ENCODE results near the gene TMEM132D.

GRCh38 chr12:129550353-129550752 lies 353.5 kb downstream of the TMEM132D start:
- TF ChIP-seq, protein P1, sequence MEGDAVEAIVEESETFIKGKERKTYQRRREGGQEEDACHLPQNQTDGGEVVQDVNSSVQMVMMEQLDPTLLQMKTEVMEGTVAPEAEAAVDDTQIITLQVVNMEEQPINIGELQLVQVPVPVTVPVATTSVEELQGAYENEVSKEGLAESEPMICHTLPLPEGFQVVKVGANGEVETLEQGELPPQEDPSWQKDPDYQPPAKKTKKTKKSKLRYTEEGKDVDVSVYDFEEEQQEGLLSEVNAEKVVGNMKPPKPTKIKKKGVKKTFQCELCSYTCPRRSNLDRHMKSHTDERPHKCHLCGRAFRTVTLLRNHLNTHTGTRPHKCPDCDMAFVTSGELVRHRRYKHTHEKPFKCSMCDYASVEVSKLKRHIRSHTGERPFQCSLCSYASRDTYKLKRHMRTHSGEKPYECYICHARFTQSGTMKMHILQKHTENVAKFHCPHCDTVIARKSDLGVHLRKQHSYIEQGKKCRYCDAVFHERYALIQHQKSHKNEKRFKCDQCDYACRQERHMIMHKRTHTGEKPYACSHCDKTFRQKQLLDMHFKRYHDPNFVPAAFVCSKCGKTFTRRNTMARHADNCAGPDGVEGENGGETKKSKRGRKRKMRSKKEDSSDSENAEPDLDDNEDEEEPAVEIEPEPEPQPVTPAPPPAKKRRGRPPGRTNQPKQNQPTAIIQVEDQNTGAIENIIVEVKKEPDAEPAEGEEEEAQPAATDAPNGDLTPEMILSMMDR (IDR thresholded peaks at IDR 0.05; ENCODE audit: low read depth, low read length, missing input control): no peak
- TF ChIP-seq REST (IDR thresholded peaks at IDR 0.05) (no peak), RAD21 (IDR thresholded peaks at IDR 0.05) (no peak), MAX (IDR thresholded peaks at IDR 0.05) (no peak), SP1 (IDR thresholded peaks at IDR 0.05) (no peak), YY1 (IDR thresholded peaks at IDR 0.05) (no peak), FOXA1 (IDR thresholded peaks at IDR 0.05) (no peak), NR2F2 (IDR thresholded peaks at IDR 0.05) (no peak), JUND (IDR thresholded peaks at IDR 0.05) (no peak), TAF1 (conservative IDR thresholded peaks at IDR 0.05) (no peak), RXRA (IDR thresholded peaks at IDR 0.05) (no peak), GABPA (IDR thresholded peaks at IDR 0.05 in 1 of 2, conservative IDR thresholded peaks at IDR 0.05 in 1 of 2) (no peak)
- TF ChIP-seq, protein P2, sequence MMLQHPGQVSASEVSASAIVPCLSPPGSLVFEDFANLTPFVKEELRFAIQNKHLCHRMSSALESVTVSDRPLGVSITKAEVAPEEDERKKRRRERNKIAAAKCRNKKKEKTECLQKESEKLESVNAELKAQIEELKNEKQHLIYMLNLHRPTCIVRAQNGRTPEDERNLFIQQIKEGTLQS (IDR thresholded peaks at IDR 0.05): no peak
- TF ChIP-seq, protein P3, sequence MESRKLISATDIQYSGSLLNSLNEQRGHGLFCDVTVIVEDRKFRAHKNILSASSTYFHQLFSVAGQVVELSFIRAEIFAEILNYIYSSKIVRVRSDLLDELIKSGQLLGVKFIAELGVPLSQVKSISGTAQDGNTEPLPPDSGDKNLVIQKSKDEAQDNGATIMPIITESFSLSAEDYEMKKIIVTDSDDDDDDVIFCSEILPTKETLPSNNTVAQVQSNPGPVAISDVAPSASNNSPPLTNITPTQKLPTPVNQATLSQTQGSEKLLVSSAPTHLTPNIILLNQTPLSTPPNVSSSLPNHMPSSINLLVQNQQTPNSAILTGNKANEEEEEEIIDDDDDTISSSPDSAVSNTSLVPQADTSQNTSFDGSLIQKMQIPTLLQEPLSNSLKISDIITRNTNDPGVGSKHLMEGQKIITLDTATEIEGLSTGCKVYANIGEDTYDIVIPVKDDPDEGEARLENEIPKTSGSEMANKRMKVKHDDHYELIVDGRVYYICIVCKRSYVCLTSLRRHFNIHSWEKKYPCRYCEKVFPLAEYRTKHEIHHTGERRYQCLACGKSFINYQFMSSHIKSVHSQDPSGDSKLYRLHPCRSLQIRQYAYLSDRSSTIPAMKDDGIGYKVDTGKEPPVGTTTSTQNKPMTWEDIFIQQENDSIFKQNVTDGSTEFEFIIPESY (IDR thresholded peaks at IDR 0.05): no peak

All from liver (tissue), 3 donors.